ENCODE measurements around the gene BLM.

DNA sequence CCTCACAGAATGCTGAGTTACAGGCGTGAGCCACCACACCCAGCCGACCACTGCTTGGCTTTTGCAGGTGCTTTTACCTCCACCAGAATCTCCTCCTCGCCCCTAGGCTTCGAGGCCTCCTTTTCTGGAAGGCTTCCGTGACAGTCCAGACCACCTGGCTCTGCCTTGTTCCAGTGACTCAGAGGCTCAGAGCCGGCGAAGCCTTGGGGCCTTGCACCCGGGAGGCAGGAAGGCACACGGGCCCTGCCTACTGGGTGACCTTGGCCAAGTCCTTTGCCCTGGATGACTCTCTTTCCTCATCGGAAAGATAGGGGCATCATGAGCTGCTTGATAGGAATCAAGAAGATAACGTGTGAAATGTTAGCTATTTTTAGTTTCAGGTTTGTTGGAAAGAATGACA lies 119.9 kb downstream of the BLM start:
- TF ChIP-seq REST (IDR thresholded peaks at IDR 0.05; ENCODE audit: insufficient read depth in 1 of 2, low read depth in 2 of 2, low read length in 2 of 2) = no peak
- no peak for TF ChIP-seq TAF1 (IDR thresholded peaks at IDR 0.05; ENCODE audit: borderline replicate concordance, insufficient read depth, low read length)
- TF ChIP-seq POLR2AphosphoS5 (IDR thresholded peaks at IDR 0.05; ENCODE audit: low read depth, low read length) = no peak
- TF ChIP-seq SIN3A (IDR thresholded peaks at IDR 0.05; ENCODE audit: borderline replicate concordance, insufficient read depth, low read length) = no peak
